Stimulated activated CD4-positive, alpha-beta T cell treated with anti-CD3 and anti-CD28 coated beads, Interleukin-1b, Interleukin-23, amount 100 ng/mL, for 4 hours (primary cell): ENCODE data around the gene MYLK4.
A peak's percentile ranks its signal among the peaks of the same experiment; 100 is the strongest.

ENCODE experiments used
- DNase-seq, 2 donors: peaks; one replicate each; pipeline ENCODE4 v3.0.0-alpha.2; 2020; ENCODE audit warnings: low read depth in 2 of 2

Gene MYLK4

GRCh38 chr6:2750832-2751231, at the start of gene MYLK4:
Gene MYLK4 (minus strand): TSS chr6:2750922. CDS start chr6:2749294, 1,628 bp downstream.
- DNase-seq = no peak

GRCh38 chr6:2799936-2800527, 49.3 kb upstream of the MYLK4 start:
- DNase-seq = no peak

- DNase-seq = no peak
These were observed 47.9 kb upstream of the MYLK4 start for GRCh38 chr6:2798586-2799134.

- DNase-seq = no peak
These were observed 46.9 kb upstream of the MYLK4 start for GRCh38 chr6:2797564-2798031.

- no peak for DNase-seq
These were observed 46.1 kb upstream of the MYLK4 start for GRCh38 chr6:2796861-2797260.

DNA sequence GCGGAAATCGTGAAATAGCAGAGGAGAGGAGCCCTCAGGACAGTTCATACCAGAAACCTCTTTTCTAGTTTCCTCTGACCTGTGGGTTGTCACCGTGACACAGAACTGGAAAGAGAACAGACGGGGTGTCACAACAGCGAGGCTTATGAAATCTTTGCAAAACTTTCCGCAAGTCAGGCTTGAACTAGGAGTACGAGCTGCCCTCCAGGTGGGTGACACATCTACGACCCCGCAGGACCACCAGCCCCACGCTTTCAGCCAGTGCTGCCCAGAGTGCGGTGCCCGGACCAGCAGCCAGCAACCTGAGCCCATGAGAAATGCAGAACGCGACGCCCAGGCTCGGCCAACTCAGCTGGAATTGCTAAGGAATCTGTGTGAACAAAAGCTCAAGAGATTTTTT, 45.2 kb upstream of the MYLK4 start:
- DNase-seq = no peak

- DNase-seq = no peak
These were observed 44.4 kb upstream of the MYLK4 start for GRCh38 chr6:2795162-2795561.

- DNase-seq = no peak
These were observed 43.5 kb upstream of the MYLK4 start for GRCh38 chr6:2794171-2794730.

DNA sequence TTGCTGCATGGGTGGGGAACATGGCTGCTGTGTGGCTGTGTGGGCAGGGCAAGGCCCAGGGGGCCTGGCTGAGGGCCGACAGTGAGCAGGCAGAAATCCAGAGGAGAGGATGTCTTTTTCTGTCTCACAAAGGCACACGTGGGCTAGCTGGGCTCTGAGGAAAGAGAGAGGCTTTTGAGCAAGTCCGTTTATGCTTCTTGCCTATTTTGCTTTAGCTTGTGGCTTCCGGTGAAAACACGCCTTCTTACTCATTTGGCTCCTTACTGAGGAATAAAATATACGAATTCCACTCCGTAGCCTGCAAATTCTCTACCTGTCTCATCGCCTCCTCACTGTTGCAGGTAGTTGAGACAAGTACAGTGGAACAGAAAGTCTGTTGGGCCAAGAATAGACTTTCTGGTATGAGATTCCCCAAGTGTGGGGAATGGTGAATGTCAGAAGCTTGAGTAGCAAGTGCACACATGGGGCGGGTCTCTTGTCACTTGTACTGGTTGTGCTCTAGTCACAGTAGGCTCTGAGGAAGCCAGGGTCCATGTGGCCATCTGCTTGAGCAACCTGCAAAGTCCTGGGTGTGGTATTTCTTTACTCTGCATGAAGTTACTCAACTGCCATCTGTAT, 42.9 kb upstream of the MYLK4 start:
- no peak for DNase-seq

DNA sequence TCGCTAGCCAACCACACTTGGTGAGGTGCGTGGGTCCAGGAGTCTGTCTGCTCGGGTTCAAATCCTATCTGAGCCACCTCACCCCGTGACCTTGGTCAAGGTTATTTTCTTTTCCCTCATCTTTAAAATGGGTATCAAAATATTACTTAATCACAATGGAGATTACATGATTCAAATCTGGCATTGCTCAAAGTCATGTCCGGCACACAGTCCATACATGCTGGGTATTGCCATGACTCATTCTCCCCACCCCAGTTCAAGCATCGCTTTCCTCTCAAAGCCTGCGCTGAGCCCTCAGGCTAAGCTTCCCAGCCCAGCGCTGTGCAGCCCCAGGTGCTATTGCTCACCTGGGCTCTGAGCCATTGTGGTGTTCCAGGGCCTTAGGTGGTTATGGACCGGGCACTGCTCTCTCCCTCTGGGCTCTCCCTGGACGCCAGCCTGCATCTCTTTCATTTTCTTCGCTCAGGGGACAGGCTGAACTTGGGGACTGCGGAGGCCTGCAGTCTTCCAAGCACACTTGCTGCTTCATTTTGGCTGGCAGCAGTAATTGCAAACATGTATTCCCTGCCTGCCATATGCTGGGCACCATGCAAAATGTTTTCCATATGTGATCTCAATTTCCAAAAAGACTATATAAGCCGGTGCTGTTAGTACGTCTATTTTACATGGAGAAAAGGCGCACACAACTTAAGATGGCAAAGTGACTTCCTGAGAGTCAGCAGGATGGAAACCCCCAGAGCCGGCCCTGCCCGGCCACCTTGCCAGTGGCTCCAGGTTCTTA, 41.8 kb upstream of the MYLK4 start:
- no peak for DNase-seq

GRCh38 chr6:2791450-2791974, 40.8 kb upstream of the MYLK4 start:
- DNase-seq = no peak

- peak; percentile 14 to 21 for DNase-seq
These were observed 40.1 kb upstream of the MYLK4 start for GRCh38 chr6:2790588-2791449.

GRCh38 chr6:2786269-2786668, 35.5 kb upstream of the MYLK4 start:
- DNase-seq = no peak

GRCh38 chr6:2784930-2785329, 34.2 kb upstream of the MYLK4 start:
- DNase-seq = no peak

DNA sequence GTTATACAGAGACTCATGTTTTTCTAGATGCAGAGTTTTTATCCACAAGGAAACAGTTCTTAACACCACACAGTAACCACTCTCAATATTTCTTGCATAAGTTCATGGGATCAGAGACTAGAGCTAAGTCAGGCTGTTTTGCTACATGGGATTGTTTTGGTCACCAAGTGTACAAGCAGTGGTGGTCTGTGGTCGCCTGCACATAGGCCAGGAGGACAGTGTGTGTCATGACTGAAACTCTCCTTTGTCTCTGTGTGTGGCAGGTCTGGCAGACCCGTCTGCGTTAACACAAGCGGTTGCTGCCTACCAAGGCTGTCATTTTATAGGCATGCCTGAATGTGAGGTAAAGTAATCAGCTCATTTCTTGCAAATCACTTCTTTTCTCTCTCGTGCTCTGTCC, 33.3 kb upstream of the MYLK4 start:
- DNase-seq = no peak

DNA sequence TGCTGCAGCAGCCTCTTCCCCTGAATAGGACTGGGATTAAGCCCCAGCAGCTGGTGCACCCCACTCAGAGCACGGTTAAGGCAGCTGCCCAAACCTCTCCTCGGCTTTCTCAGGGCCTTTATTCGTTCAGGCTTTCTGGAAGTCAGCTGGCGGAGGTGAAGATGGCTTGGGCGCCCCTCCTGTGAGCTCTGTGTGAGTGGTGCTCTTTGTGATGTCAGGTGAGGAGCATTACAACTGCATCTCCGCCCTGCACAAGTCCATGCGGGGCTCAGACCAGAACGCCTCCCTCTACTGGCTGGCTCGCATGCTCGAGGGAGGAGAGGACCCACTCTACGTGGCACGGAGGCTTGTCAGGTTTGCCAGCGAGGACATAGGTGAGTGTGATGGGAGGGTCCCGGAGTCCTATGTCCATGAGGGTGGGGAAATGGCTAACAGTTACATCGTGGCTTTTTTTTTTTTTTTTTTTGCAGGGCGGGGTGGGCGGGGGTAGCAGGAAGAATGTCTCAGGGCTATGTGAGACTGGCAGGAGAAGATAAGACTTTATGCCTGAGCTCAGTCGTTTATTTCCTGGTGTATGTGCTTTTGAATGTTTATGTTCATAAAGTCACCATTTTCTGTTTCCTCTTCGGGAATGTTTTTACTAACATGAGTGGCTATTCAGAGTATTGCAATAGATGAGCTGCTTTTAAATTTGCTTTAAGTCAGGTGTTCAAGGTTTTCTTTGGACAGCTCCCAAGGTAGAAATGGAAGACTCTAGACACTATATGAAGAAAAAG, 32.7 kb upstream of the MYLK4 start:
- DNase-seq = no peak

DNA sequence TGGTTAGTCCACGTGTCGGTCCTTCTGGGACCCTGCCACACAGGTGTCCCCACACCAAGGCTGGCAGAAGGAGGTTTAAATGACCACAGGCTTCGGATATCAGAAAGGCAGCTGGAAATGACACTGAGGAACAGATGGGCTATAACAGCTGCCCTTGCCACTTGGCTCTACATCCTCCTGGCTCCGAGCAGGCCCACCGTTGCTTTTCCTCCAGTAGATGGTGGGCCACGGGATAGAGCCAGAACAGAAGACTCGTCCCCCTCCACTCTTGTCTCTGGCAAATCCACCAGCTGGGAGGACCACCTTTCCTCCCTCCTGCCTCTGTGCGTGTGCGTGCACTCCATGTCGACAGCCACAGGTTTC, 32.1 kb upstream of the MYLK4 start:
- DNase-seq = no peak

- no peak for DNase-seq
These were observed 31.6 kb upstream of the MYLK4 start for GRCh38 chr6:2782356-2782708.

DNA sequence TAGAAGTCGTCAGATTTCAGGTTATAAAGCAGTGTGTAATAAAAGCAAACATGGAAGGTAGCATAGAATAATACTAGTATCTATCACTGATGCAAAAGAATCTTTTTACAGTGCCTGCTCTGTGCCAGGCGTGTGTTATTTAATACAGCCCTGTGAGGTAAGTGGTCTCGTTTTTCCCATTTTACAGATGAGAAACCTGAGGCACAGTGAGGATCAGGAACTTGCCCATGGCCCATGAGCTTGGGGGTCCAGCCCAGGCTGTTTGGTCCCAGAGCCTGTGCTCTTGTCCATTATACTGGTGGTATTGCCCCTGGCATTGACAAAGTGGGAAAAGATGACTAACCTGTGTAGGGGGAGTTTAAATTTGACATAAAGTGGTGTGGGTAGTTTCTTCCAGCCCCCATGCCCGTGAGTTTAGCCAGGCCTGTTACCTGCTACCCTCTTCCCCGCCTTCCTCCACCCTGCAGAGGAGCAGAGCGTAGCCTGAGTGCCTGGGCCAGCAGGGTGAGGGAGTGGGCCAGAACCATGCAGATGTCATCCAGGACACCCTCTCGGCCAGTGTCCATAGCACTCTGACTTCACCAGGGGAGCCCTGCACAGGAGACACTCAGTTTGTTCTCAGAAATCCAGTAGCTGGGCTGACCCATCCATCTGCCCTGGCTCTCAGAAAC, 31.1 kb upstream of the MYLK4 start:
- DNase-seq = no peak
